ENCODE data around the gene UNC5A.

Gene UNC5A

DNA sequence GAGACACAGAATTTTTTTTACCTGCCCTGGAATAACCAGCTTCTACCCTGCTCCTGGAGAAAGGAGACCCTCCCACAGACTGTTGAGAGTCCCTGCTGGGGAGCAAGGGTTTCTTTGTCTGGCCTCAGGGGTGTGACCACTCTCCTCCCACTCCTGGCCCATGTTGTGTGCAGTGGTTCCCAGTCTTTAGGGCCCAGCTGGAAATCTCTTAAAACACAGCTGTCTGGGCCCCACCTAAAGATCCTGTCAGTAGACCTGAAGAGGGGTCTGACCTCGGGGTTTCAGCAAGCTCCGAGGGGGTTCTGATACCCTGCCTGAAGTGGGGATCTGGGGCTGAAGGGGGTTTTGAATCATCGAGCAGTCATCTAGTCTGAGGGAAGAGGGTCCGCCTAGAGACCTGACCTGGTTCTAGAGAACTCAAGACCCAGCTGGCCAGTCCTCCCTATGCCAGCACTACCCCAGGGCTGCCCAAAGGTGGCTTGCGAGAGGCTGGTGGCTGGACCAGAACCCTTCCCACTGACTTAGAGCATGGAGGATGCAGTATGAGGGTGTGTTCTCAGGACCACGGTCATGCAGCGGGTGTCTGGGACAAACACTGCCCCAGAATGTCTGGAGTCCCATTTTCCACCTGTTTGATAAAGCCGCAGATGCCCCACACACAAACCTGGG lies 8.1 kb upstream of the UNC5A start:
- DNase-seq = no peak

DNA sequence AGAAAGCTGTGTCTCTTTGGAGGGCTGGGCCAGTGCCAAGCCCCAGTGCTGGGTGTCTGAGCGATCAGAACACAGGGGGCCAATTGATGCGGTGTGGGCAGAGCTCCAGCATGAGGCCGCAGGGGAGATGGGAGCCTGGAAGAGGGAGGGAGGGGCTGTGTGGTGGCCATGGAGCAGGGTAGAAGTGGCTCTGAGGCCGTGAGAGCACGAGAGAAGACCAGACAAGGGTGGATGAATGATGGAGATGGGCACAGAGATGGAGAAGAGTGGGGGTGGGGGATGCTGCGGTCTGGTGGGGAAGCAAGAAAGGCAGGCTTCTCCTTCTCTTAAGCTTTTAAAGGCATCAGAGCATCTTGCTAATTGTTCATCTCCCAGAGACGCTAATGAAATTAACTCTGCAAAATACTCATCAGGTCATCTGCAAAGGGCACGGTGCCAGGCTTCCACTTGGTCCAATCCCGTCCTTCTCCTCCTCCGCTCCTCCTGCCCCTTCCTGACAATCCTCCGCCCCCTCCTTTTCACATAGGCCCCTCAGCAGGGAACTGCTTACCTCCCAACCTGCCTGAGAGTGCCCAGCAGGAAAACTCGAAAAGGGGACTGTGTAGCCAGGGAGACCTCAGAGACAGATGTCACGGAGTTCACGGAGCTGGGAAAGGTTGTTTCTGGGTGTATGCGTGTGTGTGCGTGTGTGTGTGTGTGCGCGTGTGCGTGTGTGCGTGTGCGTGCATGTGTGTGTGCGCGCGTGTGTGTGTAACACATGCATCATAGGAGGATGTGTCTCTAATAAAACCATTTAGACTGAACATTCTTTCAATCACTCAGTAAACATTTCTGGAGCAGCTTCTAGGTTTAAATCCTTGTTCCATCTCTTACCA lies 7.1 kb upstream of the UNC5A start:
- no peak for DNase-seq

DNA sequence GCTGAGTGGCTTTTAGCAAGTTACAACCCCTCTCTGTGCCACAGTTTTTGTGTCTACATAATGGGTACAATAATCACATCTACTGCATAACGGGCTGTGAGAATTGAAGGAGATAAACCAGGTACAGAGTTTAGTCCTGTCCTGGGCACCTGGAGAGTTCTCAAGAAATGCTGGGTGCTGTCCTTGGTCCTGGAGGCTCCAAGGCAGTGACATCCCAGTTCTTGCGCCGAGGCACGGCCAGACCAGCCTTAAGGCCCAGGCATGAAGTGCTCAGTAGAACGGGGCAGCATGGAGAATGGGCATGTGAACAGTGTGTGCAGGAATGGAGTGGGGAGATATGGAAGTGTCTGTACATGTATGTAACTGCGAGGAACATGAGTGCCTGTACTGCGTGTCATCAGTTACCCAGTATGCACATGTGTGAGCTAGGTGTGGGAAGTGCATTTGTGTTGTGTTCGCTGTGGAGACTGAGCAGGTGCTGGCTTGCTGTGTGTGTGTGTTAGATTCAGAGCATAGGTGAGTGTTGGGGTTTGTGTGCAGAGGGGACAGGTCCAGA lies 6.3 kb upstream of the UNC5A start:
- no peak for DNase-seq

DNA sequence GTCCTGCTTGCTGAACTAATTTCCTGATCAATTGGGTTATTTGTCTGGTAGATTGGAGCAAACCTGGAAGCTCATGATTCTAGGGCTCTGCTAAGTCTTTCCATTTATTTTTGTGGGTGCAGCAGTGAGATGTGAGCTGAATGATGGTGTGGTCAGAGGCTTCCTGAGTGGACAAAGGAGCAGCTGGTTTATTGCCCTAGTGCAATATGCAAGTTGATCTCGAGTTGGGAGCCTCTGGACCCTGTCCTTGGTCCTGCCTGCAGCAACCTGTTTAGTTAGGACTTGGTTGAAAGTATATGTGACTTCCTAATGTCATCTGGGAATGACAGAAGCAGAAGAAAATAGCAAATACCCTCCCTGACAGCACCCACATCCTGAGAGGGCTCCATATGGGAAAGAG lies 4.2 kb upstream of the UNC5A start:
- no peak for DNase-seq

DNA sequence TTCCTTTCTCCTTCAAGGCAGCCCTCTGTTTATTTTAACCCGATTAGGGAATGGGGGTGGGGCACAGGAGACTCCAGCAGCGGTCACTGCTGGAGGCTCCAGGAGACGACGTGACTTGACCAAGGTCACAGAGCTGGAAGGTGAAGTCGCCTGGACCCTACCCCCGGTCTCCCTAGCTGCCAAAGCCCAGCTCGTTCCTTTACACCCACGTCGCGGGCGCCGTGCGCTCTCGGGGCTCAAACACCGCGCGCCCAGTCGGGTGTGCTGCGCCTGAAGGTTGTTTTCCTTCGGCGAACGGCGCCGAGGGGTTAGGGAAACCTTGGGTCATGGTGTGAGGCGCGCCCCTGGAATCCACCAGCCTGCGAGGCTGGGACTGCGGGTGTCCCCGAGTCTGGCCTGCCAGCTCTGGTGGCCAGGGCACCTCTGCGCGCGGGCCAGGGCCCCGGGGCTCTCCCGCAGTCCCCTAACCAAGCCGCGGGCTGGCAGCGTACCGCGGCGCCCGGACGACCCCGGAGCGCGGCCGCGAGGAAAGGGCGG lies 747 bp upstream of the UNC5A start:
- DNase-seq = no peak

DNA sequence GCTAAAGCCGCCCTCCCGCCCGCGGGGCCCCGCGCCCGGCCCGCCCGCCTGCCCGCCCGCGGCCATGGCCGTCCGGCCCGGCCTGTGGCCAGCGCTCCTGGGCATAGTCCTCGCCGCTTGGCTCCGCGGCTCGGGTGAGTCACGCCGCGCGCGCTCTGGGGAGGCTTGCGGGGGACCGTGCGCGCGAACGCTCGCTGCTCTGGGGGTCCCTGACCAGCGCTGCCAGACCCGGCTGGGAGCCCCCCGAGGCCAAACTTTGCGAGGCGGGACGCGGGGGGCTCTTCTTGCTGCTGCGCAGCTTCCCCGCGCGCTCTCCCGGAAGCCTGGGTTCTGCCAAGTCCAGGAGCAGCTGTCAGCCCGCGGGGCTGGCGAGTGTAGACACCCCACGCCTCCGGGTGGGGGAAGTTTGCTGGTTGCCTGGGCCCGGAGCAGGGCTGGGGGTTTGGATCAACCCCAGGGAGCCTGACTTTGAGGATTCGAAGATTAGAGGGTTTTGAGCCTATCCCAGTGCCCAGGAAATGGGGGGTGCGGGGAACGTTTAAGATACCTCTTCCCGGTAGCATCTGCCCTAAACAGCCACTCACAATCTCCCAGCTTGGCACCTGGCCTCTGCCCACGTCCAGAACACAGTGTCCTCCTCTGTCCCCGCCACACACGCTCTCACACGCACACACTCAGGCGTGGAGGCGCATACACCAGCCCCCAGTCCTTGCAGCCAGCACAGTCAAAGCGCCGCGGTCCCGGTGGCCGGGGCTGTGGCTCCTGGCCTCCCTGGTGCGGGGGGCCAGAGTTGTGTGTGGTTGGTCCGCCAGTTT lies 535 bp downstream of the UNC5A start:
- no peak for DNase-seq

DNA sequence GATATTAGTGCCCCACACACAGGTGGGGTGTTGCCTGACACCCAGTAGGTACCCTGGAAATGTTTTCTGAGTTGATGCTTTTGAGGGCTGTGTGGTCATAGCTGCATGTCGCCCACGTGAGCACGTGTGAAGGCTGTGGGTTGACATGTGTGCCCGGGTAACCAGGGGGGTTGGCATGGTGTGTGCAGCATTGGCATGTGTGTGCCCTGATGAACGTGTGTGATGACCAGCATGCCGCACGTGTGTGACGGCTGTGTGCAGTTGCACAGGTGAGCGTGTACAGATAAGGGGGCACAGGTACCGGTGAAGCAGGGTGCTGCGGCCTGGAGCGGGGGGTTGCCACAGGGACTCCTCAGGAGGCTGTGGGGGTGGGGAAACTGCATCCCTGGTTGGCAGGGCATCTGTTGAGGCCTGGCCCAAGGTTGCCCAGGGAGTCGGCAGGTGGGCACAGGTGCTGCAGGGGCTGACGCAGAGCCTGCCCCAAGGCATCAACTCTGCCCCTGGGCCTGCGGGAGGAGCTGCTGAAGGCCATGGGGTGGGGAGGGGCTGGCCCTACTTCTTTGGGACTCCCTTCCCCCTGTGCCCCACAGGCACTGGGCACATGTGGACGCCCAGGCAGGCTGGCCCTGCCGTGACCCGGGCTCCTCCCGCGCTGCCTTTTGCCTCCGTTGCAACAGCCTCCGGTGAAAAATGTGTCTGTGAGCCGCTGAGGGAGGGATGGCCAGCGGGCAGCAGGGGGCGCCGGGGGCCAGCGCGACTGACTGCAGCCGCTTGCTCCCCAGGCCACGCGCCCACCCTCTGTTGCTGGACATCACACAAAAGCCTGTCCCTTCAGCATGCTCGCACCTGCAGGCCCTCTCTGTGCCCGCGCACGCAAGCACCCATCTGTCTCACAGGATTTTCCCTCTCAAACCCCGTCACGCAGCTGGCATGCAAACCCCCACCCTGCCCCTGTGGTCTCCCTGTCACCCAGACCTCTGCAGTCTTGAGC lies 2.2 kb downstream of the UNC5A start:
- no peak for DNase-seq

DNA sequence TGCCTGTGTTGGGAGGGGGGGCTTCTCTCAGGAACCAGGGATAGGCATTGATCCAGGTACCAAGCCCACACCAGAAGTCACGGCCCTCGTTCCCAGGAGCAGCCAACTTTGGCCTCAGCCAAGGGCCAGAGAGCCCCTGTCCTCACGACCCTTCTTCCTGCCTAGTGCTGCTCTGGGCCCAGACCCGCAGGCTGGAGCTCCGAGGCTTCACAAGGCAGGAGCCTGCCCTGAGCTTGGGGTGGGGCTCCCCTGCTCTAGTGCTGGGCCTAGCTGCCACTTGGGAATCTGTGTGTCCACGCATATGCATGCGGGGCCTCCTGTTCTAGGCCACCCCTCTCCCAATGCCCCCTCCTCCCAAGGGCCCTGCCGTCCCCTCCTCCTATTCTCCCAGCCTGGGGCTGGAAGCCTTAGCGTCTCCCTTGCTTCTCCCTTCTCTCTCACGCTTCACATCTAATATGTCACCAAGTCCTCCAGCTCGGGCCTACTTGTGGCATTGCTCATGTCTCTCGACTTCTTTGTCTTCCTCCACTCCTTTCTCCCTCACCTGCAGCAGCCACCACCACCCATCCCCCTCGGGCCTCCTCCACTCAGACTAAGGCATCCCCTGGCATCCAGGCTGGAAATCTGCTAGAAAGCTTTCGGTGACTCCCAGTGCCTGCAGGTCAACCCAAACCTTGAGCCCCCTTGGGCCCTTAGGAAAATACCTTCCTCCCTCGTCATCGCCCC lies 3.4 kb downstream of the UNC5A start:
- DNase-seq = no peak

DNA sequence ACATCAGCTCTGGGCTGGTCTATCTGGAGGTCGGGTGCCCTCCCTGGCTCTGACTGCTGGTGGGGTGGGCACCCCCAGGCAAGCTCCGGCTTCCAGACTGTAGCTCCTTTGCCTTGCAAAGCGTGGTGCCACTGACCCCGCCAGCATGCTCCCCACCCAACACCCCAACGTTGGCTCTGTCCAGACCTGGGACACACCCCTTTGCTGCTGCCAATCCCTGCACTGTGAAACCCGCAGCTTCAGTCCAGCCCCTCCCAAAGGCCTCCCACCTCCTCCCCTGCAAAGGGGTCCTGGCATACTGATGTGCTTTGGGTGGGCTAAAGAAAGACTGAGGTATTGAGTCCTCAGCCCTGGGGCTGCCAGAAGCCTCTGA lies 3.9 kb downstream of the UNC5A start:
- DNase-seq = no peak

DNA sequence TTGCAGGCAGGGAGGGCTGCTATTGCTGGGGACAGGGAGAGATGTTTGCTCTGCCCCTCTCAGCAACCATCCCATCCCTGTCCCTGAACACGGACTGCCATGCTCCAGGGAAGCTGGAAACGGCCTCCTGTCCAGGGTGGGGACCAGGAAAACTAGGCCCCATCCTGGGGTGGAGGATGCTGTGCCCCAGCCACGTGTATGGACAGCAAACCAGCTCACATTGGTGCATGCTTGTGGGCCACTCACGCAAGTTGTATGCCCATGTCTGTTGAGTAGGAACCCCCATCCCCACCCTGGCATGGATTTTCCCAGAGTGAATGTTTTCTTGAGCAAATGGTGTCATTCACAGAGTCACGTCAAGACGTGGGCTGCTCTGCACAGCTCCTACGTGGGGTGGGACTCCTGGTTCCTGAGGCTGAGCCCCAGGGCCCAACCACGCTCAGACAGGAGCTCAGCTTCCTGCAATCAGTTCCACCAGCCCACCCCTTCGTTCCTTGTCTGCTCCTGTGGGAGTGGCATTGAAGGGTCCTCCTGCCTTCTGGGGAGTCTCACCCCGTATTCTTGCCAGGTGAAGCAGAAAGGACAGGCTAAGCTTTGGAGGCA lies 4.6 kb downstream of the UNC5A start:
- DNase-seq = no peak

DNA sequence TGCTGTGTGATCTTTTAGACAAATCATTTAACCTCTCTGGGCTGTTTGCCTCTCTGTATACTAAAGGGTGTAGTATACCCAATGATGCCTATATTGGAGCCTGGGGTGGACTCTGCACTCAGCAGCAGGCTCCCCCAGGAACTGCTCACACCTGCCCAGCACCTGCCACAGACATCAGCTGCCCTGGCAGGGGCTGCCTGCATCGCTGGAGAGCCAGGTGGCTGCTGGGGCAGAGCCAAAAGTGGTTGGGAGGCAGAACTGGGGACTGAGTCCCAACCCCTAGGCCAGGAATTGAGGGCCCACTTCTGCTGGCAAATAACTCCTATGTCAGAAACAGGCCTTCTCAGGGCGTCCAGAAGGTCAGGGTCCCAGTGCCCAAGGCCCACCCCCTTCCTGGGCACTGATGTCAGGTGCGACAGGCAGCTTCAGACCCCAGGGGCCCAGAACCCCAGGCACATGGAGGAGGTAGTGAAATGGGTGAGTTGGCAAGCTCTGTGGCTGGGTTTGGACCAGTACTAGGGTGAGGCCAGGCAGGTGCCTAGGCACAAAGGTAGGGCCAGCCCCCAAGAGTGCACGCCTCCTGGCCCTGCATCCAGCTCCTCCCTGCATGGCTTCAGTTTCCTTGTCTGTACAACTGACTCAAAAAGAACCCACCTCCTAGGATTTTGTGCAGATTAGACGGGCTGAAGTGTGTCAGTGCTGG lies 5.8 kb downstream of the UNC5A start:
- peak; percentile 82 for DNase-seq

DNA sequence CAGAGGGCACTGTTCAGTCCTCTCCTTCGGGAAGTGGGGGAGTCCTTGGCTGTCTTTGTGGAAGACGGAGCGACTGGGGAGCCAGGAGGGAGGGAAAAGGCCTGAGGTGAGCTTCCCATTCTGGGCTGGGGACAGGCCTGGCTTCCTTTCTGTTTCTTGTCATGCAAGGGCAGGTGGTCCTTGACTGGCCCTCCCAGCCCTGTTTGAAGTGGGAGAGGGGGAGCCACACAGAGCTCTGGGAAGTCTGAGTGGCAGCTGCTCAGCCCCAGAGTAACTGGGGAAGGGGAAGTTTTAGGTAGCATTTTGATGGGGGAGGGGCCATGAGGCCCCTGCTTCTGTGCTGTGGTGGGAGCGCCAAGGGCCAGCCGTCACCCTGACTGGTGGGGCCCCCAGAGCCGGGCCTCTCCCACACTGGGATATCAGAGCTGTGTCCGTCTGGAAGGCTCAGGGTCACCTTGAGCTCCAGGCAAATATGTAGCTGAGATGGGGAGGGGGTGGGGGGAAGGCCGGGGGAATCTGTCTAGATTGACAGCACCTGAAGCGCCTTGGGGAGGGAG lies 6.5 kb downstream of the UNC5A start:
- no peak for DNase-seq

DNA sequence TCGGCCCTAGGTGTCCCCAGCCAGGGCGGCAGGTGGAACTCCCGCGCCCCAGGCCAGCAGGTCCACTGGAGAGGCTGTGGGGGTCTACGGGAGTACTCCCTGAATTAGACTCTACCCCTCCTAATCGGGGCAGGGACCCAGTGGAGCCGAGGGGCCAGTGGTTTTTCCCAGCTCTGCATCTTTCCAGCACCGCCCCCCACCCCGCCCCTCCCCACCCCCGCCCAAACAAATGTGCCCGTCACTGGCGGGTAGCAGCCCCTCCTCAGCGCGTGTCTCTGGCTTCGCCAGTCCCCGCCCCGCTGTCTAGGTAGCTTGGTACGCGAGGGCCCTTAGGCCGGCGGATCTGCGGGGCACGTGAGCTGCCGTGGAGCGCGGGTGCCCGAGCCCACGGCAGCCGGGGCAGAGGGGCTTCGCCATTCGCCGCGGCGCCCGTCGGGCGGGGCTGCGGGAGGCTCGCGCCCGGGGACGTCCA lies 7.0 kb downstream of the UNC5A start:
- DNase-seq = peak; percentile 63

DNA sequence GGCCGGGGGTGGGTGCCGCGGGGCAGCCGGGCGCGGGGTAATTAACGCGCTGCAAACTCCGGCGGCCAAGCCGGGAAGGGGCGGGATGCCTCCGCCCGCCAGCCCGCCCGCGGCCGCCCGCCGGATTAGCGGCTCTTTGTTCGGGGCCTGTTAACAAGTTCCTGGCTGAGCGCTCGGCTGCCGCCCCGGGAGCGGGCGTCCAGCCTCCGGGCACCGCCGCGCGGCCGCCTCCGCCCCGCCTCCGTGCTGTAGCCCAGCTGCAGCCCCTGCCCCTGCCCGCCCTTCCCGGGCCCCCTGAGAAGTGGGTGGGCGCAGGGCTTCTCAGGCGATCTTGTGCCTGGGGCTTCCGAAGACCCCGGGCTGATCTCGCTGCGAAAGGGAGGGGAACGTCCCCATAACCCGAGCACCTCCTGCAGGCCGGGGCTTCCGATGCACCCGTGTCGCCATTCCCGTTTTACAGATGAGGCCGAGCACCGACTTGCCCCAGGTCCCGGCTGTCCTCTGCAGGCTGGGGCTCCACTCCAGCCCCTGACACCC lies 7.5 kb downstream of the UNC5A start:
- DNase-seq = no peak

DNA sequence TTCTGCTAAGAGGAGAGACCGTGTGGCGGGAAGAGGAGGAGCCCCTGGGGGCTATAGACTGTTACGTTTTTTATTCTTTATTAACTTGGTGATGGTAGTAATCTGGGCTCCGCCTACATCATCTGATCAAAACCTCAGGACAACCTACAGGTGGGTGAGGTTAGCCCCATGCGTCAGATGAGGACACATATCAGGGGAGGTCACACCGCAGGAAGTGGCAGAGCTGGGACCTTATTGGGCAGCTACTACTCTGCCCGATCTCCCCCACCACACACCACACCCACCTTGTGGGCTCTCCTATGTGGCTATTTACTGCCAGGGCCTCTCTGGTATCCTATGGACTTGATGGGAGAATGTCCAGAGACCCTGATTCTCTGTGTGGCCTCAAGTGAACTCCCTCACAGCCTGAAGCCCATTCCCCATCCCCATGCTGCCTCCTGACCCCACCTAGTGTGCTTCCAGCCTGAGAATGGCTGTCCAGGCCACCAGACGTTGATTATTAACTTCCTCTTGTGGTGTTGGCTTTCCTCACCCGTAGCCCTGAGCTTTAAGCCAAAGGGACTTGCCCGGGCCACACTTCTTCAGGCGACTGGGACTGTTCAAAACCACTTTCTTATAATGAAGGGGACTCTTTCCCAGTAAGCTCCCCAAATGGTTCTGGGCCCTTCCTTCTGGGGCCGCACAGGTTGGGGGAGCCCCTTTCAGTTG lies 8.2 kb downstream of the UNC5A start:
- no peak for DNase-seq

DNA sequence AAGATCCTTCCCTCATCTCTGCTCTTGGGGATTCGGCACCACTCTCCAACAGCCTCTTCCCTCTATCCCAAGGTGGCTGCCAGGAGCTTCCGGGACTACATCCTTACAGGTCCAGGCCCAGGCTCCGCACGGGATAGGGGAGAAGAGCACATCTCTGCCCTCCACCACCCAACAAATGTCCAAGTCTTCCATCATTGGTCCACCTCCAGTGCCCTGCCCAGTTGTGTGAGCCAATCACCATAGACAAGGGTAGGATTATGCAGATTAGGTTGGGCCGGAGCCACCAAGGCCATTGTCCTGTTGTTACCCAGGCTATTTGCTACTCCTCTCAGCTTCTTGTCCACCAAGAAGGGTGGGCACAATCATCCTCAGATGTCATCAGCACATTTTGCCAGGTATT lies 9.1 kb downstream of the UNC5A start:
- no peak for DNase-seq

DNA sequence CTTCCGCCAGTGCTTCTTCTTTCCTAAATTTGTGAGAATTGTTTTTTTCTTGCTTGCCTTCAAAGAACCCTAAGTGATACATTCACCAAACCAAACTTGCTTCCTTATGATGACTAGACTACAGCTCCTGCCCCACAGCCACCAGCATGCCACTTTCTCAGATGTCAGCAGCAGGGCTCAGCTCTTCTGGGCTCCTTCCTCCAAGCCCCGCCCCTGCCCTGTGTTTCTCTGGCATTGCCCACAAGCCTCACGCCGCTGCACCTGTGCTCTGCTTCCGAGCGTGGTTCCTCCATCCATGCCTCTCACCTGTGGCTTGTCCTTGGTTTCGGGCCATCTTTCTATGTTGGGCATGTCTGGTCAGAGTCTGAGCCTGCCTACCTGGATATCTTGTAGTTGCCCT lies 10.6 kb downstream of the UNC5A start:
- no peak for DNase-seq

DNA sequence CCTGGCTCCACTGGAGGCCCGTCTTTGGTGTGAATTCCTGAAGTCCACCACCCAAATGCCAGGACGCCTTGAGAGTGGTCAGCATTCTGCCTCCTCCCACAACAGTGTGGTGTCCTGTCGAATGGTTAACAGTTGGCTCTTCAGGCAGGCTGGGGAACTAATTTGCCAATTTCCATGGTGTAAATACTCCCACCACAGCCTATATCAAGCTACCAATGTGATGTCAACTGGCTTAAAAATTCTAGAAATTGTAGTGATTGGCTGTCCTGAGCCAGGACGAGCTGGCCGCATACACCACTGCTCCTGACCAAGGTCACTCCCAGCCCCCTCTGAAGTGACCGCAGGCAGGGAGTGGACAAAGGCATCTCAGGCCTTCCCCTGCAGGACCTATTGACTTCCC lies 11.1 kb downstream of the UNC5A start:
- no peak for DNase-seq

Data from NCI-H774 (cell line).